DMS153 treated with DMSO at 0.1 percent for 48 hours (cell line): ENCODE data around the gene SSBP4.
"Not testable (repeated sequence)": the region's sequence is repeated elsewhere in the genome, so short reads cannot be mapped to it uniquely, and the experiment has no call there.

Experiments
- DNase-seq: peaks from one replicate; lab custom pipeline; 2025; ENCODE audit not compliant: unreplicated experiment; lab: John Stamatoyannopoulos, UW

SSBP4 gene

DNA sequence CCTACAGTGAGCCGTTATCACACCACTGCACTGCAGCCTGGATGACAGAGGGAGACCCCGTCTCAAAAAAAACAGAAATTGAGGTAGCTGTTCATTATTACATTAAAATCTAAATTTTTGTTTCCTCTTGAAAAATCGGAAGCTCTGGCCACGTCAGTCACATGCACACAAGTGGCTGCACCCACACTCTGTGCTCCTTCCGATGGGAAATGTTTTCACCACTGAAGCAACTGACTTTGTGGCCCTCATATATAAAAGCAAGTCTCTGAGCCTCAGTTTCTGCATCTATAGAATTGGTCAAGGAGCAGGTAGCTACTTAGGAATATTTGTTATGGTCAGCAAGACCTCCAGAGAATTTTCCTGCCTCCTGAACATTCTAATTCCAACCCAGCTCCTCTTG lies 26.3 kb upstream of the SSBP4 start:
- no peak for DNase-seq

DNA sequence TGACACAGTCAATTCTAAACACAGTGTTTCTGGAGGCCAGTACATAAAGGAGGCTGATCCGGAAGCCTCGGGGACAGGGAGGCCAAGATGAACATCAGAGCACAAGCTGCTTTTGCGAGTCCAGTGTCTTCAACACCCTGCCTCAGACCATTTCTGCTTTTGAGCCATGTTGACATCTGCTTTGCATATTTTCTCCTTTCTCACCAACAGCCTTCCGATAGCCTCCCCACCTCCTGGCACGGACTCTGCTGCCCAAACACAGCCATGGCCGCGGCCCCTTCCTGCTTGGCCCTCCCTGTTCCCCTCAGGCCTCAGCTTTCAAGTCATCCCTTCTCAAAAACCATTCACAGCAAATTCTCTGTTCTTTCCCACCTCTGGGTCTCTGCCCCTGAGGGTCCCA lies 25.4 kb upstream of the SSBP4 start:
- no peak for DNase-seq

DNA sequence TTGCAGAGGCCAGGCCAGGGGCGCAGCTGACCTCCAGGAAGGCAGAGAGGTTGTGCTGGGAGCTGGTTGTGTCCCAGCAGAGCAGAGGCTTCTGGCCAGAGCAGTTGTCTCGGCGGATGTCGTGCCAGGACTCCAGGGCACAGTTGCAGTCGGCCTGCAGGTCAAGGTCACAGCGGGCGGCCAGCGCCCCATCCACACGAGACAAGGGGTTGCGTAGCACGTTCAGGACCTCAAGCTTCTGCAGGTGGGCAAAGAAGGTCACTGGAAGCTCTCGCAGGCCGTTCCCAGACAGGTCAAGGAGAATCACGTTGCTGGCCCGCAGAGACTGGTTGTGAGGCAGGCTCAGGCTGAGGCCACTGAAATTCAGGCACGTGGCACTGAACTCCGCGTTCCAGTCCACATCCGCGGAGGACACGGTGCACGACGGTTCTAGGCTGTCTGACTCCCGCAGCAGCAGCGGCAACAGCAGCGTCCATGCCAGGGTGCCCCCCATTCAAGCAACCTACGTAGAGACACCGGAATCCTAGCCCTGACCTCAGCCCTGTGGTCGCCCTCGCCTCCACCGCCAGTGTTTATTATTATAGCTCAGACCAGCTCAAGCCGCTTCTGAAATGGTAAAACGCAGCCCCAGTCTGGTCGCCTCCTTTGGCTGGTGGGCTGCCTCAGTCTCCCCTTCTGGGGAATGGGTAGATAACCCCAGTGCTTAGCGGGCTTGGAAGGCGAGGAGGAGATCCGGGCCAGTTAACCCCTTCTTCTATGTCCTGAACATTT lies 22.5 kb upstream of the SSBP4 start:
- no peak for DNase-seq

DNA sequence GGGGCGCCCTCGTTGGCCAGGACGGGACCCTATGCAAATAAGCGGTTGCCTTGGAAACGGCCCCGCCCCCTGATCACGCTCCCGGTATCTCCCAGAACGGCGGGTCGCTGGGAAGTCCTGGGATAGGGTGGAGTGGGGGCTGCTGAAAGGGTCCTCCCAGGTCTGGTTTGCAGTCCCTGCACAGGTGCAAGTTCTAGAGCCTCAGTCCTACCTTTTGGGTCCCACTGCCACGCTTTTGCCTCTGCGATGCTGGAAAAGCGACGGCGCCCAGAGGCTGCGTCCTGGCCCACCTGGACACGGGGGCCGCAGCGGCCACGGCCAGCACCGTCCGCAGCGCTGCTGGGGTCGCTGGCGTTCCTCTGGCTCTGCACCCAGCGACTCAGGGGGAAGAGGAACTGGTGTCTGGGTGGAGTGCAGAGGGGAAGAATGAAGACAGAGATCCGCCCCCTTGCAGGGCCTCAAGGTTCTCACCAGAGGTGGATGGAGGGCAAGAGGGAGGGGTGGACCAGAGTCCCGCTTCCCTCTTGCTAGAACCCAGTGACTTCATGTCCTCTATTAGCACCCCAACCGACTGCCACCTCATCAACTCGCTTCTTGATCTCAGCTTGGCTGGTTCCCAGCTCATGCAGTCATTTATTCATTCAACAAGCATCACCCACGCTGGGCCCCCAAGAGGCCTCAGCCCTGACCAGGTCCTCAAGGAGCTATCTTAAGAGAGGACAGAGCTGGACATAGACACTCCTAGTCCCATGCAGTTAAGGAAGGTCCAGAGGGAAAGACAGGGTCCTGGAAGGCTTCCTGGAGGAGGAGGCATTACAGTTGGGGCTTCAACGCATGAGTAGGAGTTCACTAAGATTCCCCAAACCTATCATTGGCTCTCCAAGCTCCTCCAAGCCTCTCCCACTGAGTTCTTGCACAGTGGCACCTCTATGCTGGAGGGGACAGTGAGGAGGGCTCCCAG lies 21.7 kb upstream of the SSBP4 start, which contains the start of gene LRRC25:
LRRC25 (minus strand) TSS at position 381 of the 961 bp plus-strand sequence. CDS start 659 bp downstream, outside the sequence.
- DNase-seq = no peak

DNA sequence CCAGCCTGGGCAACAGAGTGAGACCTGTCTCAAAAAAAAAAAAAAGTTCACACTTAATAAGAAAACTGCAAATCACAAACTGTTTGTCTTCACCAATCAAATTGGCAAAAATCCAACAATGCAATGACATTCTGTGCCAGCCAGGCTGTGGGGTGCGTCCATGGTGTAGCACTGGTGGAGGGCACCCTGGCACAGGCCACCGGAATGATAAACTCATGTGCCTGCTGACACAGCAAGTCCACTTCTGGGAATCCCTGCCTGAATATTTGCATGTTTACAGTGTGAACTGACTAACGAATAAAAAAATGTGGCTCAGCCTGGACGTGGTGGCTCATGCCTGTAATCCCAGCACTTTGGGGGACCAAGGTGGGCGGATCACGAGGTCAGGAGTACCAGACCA lies 20.2 kb upstream of the SSBP4 start:
- DNase-seq = no peak

DNA sequence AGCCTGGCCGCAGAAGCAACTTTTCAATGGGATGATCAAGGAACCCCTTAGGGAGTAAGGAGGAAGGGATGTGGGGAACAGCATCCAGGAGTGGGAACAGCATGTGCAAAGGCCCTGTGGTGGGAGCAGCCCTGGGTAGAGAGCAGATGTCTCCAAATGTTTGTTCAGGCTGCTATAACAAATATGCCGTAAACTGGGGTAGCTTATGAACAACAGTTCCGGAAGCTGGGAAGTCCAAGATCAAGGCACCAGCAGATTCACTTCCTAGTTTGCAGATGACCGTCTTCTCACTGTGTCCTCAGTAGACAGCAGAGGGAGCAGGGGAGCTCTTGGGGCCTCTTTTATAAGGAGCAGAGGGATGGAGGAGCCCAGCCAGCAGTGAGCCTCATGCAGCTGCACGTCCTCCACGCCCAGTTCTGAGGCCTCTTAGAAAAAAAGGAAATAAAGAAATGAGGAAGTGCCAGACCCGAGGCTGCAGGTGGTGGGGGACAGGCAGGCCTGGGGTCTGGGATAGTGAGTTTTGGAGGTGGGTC lies 17.6 kb upstream of the SSBP4 start:
- DNase-seq = no peak

DNA sequence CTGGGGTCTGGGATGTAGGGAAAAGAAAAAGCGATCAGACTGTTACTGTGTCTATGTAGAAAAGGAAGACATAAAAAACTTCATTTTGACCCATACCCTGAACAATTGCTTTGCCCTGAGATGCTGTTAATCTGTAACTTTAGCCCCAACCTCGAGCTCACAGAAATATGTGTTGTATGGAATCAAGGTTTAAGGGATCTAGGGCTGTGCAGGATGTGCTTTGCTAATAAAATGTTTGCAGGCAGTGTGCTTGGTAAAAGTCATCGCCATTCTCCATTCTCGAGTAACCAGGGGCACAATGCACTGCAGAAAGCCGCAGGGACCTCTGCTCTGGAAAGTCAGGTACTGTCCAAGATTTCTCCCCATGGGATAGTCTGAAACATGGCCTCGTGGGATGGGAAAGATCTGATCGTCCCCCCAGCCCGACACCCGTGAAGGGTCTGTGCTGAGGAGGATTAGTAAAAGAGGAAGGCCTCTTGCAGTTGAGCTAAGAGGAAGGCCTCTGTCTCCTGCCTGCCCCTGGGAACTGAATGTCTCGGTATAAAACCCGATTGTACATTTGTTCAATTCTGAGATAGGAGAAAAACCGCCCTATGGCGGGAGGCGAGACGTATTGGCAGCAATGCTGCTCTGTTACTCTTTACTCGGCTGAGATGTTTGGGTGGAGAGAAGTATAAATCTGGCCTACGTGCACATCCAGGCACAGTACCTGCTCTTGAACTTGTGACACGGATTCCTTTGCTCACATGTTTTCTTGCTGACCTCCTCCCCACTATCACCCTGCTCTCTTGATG lies 16.5 kb upstream of the SSBP4 start:
- not testable (repeated sequence) for DNase-seq

DNA sequence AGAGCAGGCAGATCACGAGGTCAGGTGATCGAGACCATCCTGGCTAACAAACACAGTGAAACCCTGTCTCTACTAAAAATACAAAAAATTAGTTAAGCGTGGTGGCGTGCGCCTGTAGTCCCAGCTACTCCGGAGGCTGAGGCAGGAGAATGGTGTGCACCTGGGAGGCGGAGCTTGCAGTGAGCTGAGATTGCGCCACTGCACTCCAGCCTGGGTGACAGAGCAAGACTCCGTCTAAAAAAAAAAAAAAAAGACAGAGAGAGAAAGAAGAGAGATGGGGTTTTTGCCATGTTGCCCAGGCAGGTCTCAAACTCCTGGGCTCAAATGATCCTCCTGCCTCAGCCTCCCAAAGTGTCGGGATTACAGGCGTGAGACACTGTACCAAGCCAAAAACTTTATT lies 13.4 kb upstream of the SSBP4 start:
- DNase-seq = not testable (repeated sequence)

DNA sequence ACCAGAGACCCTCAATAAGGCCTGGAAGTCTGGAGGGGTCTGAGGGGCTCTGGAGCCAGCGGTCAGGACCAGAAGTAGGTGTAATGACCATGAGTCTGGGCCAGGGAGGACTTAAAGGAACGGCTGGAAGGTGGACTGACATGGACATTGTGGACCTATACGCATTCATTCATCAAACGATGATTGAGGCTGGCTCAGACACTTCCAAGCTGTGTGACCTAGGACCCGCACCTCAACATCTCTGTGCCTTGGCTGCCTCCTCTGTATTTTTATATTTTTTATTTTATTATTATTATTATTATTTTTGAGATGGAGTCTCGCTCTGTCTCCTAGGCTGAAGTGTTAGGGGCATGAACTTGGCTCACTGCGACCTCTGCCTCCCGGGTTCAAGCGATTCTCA lies 12.4 kb upstream of the SSBP4 start:
- no peak for DNase-seq

DNA sequence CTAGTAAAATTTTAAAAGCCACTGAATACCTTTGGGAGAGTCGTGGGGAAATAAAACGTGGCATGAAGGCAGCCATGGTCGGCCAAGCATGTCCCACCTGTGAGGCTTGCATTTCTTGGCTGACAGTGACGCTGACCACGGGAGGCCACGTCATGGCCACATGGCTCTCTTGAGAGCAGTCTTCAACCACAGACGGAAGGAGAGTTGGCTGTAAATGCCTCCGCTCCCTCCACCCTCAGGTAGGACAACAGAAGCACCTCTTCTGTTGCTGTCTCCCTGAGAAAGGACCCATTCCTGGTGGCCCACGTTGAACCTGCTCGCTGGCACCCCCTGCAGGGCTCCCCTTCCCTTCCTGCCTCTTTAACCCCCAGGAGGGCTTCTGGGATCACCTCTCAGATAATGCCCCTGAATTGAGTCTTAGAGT lies 11.1 kb upstream of the SSBP4 start:
- no peak for DNase-seq

DNA sequence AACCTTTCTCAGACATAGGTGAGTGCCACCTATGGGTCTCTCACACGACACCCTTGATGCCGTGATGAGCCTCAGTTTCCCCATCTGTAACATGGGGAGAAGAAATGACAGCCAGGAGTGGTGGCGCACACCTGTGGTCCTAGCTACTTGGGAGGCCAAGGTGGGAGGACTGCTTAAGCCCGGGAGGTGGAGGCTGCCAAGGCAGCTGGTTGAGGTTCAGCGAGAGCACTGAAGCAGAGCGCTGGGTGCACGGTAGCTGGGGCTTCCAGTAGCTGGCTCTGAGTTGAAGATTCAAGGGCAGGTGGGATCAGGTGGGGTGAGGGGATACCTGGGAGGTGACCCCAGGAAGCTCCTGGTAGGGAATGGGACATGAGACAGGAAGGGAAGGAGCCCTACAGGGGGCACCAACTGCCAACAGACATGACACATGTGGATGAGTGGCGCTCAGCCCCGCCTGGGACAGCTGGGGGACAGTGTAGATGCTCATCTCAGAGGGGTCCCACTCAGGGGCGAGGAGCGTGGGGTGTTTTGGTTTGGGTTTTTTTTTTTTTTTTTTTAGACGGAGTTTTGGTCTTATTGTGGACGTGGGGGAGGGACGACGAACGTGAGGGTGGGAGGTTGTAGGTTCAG lies 6.5 kb upstream of the SSBP4 start:
- no peak for DNase-seq

DNA sequence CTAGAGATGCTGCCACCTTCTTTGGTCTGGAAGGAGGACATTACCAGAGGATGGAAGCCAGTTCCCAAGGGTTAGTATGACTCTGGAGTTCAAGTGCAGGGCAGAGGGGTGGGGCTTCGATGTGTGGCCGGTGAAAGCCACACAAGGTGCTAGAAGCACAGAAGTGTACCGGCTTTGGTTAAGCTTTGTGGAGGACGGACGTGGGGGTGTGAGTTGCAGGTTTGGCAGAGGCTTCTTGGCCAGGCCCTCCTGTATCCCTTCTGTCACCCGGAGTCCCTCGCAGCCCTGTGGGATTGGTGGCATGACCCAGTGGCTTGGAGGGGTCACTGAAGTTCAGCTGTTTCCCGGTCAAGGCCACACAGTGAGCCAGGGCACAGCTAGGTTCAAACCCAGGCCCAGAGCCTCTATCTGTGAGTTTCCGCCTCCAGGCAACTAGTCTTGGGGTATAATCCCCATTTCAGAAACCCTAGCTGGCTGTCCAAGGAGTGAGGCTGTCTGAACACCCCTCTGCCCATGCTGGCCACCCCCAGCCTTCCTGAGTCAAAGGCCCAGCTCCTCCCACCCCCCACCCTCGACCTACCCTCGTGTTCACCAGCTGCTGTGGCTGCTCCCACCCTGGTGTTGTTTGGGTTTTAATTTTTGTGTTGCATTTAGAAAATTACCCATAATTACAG lies 4.6 kb upstream of the SSBP4 start:
- DNase-seq = no peak

DNA sequence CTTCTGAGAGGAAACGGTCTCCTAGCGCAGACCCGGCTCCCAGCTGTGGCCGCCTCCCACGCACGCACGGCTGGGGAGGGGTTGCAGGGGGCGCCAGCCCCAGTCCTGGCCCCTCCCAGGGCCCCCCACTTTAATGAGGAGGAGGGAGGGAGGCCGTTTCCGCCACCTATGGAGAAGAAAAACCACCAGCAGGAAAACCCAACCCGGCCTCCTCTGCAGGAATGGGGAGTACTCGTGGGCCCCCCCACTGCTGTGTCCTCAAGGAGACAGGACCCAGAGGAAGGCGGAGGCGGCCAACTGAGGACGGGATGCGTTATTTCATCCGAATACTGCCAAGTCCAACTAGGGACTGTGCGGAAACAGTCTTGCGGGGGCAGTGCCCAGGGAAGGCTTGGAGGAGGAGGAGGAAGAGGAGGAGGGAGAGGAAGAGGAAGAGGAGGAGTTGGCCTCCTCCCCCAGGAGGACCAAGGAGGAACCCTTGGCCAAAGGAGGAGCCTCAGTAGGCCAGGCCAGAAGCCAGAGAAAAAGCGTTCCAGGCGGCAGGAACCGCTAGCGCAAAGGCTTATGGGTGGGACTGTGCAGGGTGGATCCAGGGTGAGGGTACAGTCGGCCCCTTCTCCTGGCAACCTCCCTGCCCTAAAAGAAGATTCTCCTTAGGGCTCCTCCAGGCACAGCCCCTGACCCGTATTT lies 3.9 kb upstream of the SSBP4 start:
- DNase-seq = no peak

DNA sequence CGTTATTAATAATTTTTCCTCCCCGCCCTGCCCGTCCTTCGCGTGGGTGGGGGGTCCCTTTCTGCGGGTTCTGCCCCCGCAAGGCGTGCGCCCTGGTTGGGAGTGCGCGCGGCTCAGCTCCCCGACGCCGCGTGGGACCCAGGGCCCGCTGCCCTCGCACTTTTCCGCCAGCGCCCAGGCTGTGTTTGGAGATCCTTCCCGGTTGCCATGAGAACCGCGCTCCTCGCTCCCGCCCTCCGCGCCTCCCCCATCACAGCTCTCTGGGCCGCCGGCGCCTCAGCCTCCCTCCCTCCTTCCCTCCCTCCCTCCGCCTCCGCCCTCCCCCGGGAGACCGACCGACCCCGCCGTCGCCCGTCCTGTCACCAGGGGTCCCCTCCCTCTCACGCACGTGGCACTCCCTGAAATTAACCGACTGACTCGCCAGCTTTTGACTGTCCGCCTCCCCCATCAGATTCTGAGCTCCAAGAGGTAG lies 2.4 kb upstream of the SSBP4 start:
- DNase-seq = peak; percentile 81

DNA sequence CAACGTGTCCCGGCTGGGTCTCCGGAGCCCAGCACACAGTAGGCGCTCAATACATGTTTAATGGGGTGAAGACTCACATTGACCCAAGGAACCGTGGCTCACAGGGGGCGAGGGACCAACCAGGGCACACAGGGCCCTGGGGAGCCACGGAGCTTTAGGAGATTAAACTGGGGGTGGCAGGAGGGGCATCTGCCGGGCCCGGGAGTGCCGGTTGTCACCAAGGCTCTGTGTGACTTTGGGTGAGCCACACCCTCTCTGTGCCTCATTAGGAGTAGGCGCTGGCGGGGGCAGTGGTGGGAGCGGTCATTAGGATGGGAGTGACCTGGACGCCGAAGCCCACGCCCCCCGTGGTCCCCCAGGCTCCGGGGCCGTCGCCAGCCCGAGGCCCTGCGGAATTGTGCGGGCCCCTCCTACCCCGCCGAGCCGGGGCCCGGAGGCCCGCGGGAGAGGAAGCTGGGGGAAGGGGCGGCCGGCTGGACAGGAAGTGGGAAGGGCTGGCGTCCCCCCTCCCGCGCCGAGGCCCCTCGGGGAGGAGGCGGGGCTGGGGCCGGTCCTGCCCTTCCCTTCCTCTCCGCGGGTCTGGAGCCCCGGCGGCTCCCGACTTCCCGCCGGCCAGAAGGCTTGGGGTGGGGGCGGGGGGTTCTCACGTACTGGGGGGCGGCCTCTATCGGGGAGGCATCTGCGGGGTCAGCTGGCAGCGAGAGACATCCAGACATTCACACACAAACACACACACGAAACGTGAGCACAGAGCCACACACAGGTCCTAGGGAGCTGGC lies 1.8 kb upstream of the SSBP4 start:
- DNase-seq = peak; percentile 34

DNA sequence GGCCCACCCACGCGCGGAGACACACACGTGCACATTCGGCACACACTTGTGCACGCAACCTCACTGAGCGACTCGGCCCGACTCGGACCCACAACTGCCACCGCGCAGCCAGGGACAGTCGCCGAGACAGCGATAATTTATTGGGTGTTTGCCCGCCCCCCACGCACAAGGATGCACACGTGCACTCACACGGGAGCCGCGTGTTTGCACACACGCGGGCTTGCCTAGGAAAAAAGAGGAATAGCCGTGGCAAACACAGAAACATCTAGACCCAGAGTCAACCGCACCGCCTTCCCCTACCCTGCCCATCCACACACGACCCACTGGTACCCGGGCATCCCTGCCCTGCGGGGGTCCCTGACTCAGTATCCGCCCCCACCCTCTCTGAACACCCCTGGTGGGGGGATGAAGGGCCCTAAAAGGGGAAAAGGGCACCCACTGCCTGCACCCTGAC lies 1.1 kb upstream of the SSBP4 start:
- no peak for DNase-seq

DNA sequence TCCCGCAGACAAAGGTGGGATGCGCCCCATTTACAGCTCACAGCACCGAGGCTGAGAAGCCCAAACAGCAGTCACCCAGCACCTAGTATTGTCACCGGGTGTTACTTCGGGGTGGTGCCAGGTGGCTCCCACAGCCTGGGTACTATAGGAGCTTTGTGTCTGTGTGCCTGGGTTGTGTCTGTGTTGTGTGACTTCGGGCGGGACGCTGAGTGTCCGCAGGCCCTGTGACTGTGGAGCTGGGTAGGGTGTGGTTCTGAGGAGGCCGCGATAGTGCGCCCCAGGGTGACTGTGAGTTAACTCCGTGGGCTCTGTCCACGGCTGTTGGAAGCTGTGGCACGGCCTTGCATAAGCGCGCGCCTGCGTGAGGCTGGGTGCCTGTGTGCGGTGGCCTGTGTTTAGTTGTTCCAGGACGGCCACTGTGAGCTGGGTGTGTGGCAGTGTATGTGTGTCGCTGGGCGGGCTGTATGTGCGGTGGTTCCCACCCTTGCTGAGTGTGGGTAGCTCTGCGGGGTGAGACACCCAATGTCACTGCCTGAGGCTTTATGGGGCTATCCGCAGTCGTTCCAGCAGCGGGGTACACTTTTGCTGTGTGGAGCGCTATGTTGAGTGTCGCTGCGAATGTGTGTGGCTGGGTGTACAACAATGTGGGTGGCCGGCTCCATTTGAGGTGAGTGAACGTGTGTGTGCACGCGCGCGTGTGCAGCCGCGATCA lies 559 bp upstream of the SSBP4 start:
- DNase-seq = no peak
